ENCODE data around the gene PPFIA2.

The PPFIA2 gene

GRCh38 chr12:81365284-81365683 is 393.9 kb downstream of the PPFIA2 start:
- in situ Hi-C loops (cut with MboI; ENCODE audit: low sequenced_read_pairs), result no loop called here

GRCh38 chr12:81360916-81361315 is 398.2 kb downstream of the PPFIA2 start:
- in situ Hi-C loops (cut with MboI; ENCODE audit: low sequenced_read_pairs), result no loop called here

GRCh38 chr12:81359736-81360135 is 399.4 kb downstream of the PPFIA2 start:
- in situ Hi-C loops (cut with MboI; ENCODE audit: low sequenced_read_pairs), result no loop called here

- in situ Hi-C loops (cut with MboI; ENCODE audit: low sequenced_read_pairs), result no loop called here
These were observed 404.7 kb downstream of the PPFIA2 start for GRCh38 chr12:81354327-81354932.

GRCh38 chr12:81350309-81350708 is 408.8 kb downstream of the PPFIA2 start:
- in situ Hi-C loops (cut with MboI; ENCODE audit: low sequenced_read_pairs), result no loop called here

GRCh38 chr12:81347404-81347803 is 411.7 kb downstream of the PPFIA2 start:
- in situ Hi-C loops (cut with MboI; ENCODE audit: low sequenced_read_pairs), result no loop called here

- in situ Hi-C loops (cut with MboI; ENCODE audit: low sequenced_read_pairs), result no loop called here
These were observed 418.2 kb downstream of the PPFIA2 start for GRCh38 chr12:81340910-81341309.

GRCh38 chr12:81339071-81339470 is 420.1 kb downstream of the PPFIA2 start:
- in situ Hi-C loops (cut with MboI; ENCODE audit: low sequenced_read_pairs), result no loop called here

GRCh38 chr12:81337886-81338285 is 421.3 kb downstream of the PPFIA2 start:
- in situ Hi-C loops (cut with MboI; ENCODE audit: low sequenced_read_pairs), result no loop called here

- in situ Hi-C loops (cut with MboI; ENCODE audit: low sequenced_read_pairs), result no loop called here
These were observed 425.3 kb downstream of the PPFIA2 start for GRCh38 chr12:81333812-81334211.

- in situ Hi-C loops (cut with MboI; ENCODE audit: low sequenced_read_pairs), result no loop called here
These were observed 427.1 kb downstream of the PPFIA2 start for GRCh38 chr12:81332054-81332453.

GRCh38 chr12:81330480-81330879 is 428.7 kb downstream of the PPFIA2 start:
- in situ Hi-C loops (cut with MboI; ENCODE audit: low sequenced_read_pairs), result no loop called here

GRCh38 chr12:81329085-81329484 is 430.1 kb downstream of the PPFIA2 start:
- in situ Hi-C loops (cut with MboI; ENCODE audit: low sequenced_read_pairs), result no loop called here

GRCh38 chr12:81327425-81327824 is 431.7 kb downstream of the PPFIA2 start:
- in situ Hi-C loops (cut with MboI; ENCODE audit: low sequenced_read_pairs), result no loop called here

GRCh38 chr12:81325086-81325485 is 434.1 kb downstream of the PPFIA2 start:
- in situ Hi-C loops (cut with MboI; ENCODE audit: low sequenced_read_pairs), result no loop called here

- in situ Hi-C loops (cut with MboI; ENCODE audit: low sequenced_read_pairs), result no loop called here
These were observed 444.1 kb downstream of the PPFIA2 start for GRCh38 chr12:81314903-81315531.

GRCh38 chr12:81303935-81304334 is 455.2 kb downstream of the PPFIA2 start:
- in situ Hi-C loops (cut with MboI; ENCODE audit: low sequenced_read_pairs), result no loop called here

GRCh38 chr12:81300454-81300853 is 458.7 kb downstream of the PPFIA2 start:
- in situ Hi-C loops (cut with MboI; ENCODE audit: low sequenced_read_pairs), result no loop called here

GRCh38 chr12:81297601-81298000 is 461.5 kb downstream of the PPFIA2 start:
- in situ Hi-C loops (cut with MboI; ENCODE audit: low sequenced_read_pairs), result no loop called here

GRCh38 chr12:81296556-81297305 is 462.4 kb downstream of the PPFIA2 start:
- in situ Hi-C loops (cut with MboI; ENCODE audit: low sequenced_read_pairs), result no loop called here

GRCh38 chr12:81295251-81295650 is 463.9 kb downstream of the PPFIA2 start:
- in situ Hi-C loops (cut with MboI; ENCODE audit: low sequenced_read_pairs), result no loop called here
